Transverse colon (tissue), 4 donors: ENCODE results near the gene GNG4.

Source experiments
- CTCF ChIP-seq, 5 experiments: fragments of 200-600 bp in 3 of 5; fragments of 450-650 bp in 2 of 5; sonication (generic) in 3 of 5; IDR thresholded peaks; 1 replicate in 2 of 5; 2 replicates in 3 of 5; pipeline ENCODE4 v1.5.1; 2016 to 2017; ENCODE audit warnings: antibody characterized with exemption in 5 of 5, inconsistent platforms in 3 of 5, mild to moderate bottlenecking in 2 of 5, moderate library complexity in 1 of 5
- EP300 ChIP-seq: sonication (generic); formaldehyde crosslinking; IDR thresholded peaks from one replicate; pipeline ENCODE4 v1.6.1; 2017; ENCODE audit warnings: antibody characterized with exemption, low read depth
- POLR2AphosphoS5 ChIP-seq, 3 donors: sonication (generic); formaldehyde crosslinking; IDR thresholded peaks; one replicate each; pipeline ENCODE4 v1.6.1; 2016; ENCODE audit warnings: antibody characterized with exemption in 3 of 3

GRCh38 chr1:235673981-235674380, 24.4 kb upstream of the GNG4 start:
- TF ChIP-seq POLR2AphosphoS5 (IDR thresholded peaks at IDR 0.05) (no peak), CTCF (IDR thresholded peaks at IDR 0.05) (no peak), EP300 (no peak)
